GM21447 (cell line): ENCODE results near the gene XYLT1.
"Not testable (repeated sequence)": the region's sequence is repeated elsewhere in the genome, so short reads cannot be mapped to it uniquely, and the experiment has no call there.

Experiments used
- ATAC-seq: cut with Tn5 transposase; IDR thresholded peaks from one replicate; pipeline ENCODE4 v1.9.1; 2021; ENCODE audit not compliant: unreplicated experiment

Gene XYLT1

DNA sequence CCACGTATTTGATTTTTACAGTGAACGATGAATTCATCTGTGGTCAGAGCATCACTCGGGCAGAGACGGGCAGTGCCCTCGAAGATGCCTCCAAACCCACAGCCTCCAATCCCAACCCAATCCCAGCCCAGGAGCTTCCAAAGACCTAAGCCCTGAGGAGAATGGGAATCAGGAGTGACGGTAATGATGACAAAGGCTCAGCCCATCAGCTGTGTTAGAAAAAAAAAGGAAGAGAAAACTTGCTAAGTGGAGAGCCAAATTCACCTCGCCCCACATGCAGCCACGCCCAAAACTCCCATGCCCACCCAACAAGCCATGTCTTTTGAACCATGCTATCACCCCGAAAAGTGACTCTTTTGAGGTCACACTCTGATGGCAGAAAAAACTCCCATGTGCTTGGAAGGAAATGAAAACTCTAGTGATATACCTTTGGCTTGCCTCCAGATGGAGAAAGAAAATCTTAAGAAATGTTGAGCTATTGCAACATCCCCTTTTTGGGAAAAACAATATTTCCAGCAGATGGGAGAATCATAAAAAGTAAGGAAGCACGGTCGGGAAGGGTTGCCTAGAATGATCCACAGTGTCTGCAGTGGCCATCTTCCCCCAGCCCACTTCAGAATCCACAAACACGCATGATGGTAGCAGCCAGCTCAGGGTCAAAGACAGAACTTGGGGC lies 37.7 kb downstream of the XYLT1 start:
- ATAC-seq, result no peak

- no peak for ATAC-seq
These were observed 38.7 kb downstream of the XYLT1 start for GRCh38 chr16:17431968-17432625.

GRCh38 chr16:17431012-17431411 lies 39.7 kb downstream of the XYLT1 start:
- no peak for ATAC-seq

DNA sequence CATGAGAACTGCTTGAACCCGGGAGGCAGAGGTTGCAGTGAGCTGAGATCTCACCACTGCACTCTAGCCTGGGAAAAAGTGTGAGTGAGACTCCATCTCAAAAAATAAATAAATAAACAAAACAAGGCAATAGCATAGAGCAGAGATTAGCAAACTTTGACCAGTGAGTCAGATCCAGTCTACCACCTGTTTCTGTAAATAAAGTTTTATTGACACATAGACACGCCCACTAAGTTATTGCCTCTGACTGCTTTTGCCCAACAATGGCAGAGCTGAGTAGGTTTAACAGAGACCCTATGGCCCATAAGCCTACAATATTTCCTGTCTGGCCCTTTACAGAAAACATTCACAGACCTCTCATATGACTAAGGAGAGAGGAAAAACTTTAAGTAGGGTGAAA lies 44.3 kb downstream of the XYLT1 start:
- ATAC-seq, result no peak

- ATAC-seq, result no peak
These were observed 46.0 kb downstream of the XYLT1 start for GRCh38 chr16:17424771-17425170.

- no peak for ATAC-seq
These were observed 47.5 kb downstream of the XYLT1 start for GRCh38 chr16:17423221-17423620.

- ATAC-seq, result no peak
These were observed 49.9 kb downstream of the XYLT1 start for GRCh38 chr16:17420816-17421215.

DNA sequence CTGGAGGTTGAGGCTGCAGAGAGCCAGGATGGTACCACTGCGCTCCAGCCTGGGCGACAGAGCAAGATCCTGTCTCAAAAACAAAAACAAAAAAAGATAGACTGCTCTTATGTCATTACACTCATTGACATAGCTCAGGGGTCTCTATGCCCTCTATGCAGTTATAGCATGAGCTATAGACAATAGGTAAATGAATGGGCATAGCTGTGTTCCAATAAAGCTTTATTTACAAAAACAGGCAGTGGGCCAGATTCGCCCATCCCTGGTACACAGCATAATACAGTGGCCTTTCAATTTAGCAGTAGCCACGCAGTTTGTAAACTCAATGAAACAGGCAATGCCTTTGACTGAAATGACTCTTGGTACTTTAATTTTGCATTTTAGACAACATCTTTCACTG lies 51.5 kb downstream of the XYLT1 start:
- ATAC-seq, result no peak

- ATAC-seq, result no peak
These were observed 53.0 kb downstream of the XYLT1 start for GRCh38 chr16:17417740-17418139.

GRCh38 chr16:17416461-17417311 lies 54.1 kb downstream of the XYLT1 start:
- peak; percentile 95 for ATAC-seq

DNA sequence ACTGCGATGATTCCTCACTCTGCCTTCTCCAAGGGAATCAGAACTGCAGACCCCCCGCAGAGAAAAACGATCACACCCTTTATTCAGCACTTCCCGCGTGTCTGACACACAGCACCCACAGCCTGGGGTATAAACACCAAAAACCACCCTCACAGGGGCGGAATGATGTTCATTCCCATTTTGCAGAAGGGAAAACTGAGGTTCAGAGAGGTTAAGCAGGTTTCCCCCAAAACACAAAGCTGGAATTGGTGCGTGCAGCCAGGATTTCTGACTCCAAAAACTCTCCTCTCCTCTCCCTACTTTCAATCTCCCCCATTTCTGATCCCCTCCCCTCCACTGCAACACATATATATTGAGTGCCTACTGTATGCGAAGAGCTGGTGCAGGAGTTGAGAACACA lies 55.8 kb downstream of the XYLT1 start:
- no peak for ATAC-seq

- no peak for ATAC-seq
These were observed 56.3 kb downstream of the XYLT1 start for GRCh38 chr16:17414421-17414820.

GRCh38 chr16:17413508-17413907 lies 57.3 kb downstream of the XYLT1 start:
- no peak for ATAC-seq

DNA sequence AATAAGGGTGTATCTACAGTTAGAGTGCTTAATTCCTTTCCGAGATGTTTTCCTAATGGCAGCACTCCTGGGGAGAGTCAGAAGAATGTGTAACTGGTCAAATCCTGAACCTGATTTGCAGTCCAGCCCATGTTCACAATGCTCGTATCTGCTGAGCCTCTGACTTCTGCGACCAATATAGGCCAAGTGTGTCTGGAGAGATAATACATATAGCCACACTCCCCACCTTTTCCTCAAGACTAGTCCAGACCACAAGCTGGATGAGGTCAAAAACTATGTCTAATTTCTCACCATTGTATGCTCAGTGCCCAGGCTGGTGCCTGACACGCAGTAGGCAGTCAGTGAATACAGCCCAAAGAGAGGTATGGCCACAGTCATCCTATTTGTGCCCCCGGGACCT lies 58.0 kb downstream of the XYLT1 start:
- no peak for ATAC-seq

- no peak for ATAC-seq
These were observed 58.5 kb downstream of the XYLT1 start for GRCh38 chr16:17412221-17412620.

DNA sequence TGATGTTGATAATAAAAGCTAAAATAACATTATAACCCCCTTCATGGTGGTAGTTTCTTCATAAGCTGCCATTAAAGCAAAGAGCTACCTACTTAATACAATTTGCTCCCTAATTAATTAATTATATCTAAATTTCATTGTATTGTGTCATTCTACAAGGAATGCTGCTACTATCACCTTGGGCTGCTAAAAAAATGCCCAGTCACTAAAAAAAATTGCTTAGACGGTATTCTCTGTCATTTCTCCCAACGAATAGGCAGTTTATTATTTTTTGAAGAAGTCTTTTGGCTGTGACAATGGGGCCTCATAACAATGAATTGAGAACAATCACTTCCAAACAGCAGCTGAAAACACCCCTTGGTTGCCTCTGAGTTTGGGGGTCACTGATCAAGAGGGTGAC lies 59.5 kb downstream of the XYLT1 start:
- ATAC-seq, result no peak

DNA sequence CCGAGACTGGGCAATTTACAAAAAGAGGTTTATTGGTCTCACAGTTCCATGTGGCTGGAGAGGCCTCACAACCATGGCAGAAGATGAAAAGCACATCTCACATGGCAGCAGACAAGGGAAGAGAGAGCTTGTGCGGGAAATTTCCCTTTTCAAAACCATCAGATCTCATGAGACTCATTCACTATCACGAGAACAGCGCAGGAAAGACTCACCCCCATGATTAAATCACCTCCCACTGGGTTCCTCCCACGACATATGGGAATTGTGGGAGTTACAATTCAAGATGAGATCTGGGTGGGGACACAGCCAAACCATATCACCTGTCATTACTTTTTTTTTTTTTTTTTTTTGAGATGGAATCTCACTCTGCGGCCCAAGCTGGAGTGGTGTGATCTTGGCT lies 60.4 kb downstream of the XYLT1 start:
- not testable (repeated sequence) for ATAC-seq

- ATAC-seq, result no peak
These were observed 60.9 kb downstream of the XYLT1 start for GRCh38 chr16:17409894-17410293.

GRCh38 chr16:17408955-17409441 lies 61.8 kb downstream of the XYLT1 start:
- no peak for ATAC-seq

DNA sequence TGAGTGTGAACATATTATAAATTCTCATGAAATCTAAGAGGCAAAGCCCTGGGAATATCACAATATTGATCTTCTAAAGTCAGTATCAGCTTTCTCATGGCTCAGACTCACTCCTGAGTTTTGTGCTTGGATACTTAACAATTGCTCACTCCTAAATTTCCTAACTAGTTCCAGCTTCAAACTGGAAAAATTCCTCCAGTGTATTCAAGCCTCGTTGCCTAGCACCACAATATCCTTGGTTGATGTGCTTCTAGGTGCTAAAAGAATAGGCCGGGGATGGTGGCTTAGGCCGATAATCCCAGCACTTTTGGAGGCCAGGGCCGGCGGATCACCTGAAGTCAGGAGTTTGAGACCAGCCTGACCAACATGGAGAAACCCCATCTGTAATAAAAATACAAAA lies 62.5 kb downstream of the XYLT1 start:
- ATAC-seq, result no peak

DNA sequence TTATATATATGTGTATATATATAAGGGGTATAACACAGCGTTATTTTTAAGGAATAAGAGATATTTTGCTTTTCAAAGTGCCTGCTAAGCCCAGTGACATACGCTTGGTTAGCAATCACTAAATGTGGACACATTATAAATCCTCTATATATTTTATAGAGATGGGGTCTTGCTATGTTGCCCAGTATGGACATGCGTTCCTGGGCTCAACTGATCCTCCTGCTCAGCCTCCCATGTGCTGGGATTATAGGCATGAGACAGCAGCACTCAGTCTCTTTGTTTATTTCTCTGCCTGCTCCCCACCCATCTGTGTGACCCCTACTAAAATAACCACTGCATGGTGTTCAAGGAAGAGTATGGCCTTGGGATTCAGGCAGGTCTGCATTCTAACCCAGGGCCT lies 63.4 kb downstream of the XYLT1 start:
- ATAC-seq, result no peak
